ENCODE data around the gene FNDC5. TPM values are rescaled to one million over a fixed set of nuclear protein-coding genes. Genes with fewer than 3 reads are reported as not detected.

Gene FNDC5
- total RNA-seq, 2 experiments from 2014 or later, result not detected

DNA sequence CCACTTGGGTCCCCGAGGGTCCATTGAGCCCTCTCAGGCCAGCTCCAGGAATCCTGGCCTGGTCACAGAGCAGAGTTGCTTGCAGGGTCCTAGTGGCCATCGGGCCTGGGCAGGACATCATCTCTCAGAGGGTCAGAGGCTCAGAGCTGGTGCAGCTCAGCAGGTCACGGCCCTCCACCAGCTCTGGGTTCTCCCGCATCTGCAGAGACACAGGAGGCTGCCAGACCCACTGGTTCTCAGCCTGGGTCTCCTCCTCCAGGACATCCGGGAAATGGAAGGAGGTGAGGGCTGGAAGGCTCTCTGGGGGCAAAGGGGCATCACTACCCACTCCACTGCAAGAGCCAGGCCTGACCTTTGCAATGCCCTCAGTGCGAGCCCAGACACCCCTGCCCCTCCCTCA, 24.0 kb upstream of the FNDC5 start:
- peaks cover 40% of the 10 kb centered on the region for H3K27me3 Mint-ChIP-seq (ENCODE audit: low read depth)
- peaks cover 7% of the 10 kb centered on the region for H3K4me1 Mint-ChIP-seq (ENCODE audit: low read depth)
- intact Hi-C loops (cut with micrococcal nuclease), result no loop called here
- H3K36me3 Mint-ChIP-seq (ENCODE audit: low read depth), result no peaks in the 10 kb centered on the region
- no peak overlapping the region for H3K4me3 Mint-ChIP-seq
- H3K9me3 Mint-ChIP-seq, result no peaks in the 10 kb centered on the region
- CTCF ChIA-PET, result interaction anchor here (1.0 to 1.6 kb wide), 2 partner anchors 8 to 493 kb away, joined by 3 read pairs; partner anchors contain the start of gene HPCA
- H3K27ac Mint-ChIP-seq, result no peak overlapping the region
- DNase-seq, result no peak

- peak overlapping the region; percentile 43 for H3K4me3 Mint-ChIP-seq
Measured at GRCh38 chr1:32894019-32894600, 23.4 kb upstream of the FNDC5 start.

DNA sequence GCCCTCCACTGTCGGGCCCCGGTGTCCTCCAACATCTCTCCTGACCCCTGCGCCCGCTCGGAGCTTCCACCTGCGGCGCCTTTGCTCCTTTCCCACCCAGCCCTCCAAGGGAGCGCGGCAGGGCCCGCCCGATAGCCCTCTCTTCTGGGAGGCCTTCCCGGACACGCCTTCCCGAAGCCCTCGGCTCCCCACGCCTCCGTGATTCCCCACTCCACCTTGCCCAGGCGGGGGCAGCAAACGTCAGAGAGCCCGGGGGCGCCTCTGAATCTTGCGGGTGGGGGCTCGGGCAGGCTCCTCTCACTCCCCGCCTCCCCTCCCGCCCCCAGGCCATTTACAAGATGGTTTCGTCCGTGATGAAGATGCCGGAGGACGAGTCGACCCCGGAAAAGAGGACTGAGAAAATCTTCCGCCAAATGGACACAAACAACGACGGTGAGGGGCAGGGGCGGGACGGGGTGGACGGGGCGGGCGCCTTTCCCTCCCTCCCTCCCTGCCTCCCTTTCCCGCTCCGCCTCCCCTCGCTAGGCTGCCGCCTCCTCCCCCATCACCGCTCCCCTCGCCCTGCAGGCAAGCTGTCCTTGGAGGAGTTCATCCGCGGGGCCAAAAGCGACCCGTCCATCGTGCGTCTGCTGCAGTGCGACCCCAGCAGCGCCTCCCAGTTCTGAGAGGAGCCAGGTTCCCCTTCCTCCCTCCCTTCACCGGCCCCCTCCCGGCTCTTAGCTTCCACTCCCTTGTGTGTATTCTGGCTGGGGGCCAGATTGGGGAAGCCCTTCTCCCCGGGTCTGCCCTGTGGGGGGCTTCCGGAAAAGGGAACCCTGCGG, 22.7 kb upstream of the FNDC5 start:
- Mint-ChIP-seq H3K4me3 (peak overlapping the region; percentile 48), H3K9me3 (no peaks in the 10 kb centered on the region), H3K27me3 (ENCODE audit: low read depth) (peaks cover 45% of the 10 kb centered on the region), H3K36me3 (ENCODE audit: low read depth) (no peaks in the 10 kb centered on the region), H3K27ac (no peak overlapping the region), H3K4me1 (ENCODE audit: low read depth) (peaks cover 7% of the 10 kb centered on the region)
- intact Hi-C loops (cut with micrococcal nuclease), result no loop called here
- CTCF ChIA-PET, result interaction anchor here (0.9 to 1.9 kb wide), 8 partner anchors 9 to 491 kb away, joined by 3 to 10 read pairs (median 3); no protein-coding TSS in a partner anchor
- DNase-seq, result peak; percentile 23

More at GRCh38 chr1:32894019-32894600, 23.4 kb upstream of the FNDC5 start:
- Mint-ChIP-seq H3K4me1 (ENCODE audit: low read depth) (peaks cover 7% of the 10 kb centered on the region), H3K27ac (no peak overlapping the region), H3K36me3 (ENCODE audit: low read depth) (no peaks in the 10 kb centered on the region), H3K27me3 (ENCODE audit: low read depth) (peaks cover 44% of the 10 kb centered on the region), H3K9me3 (no peaks in the 10 kb centered on the region)
- intact Hi-C loops (cut with micrococcal nuclease), result no loop called here
- CTCF ChIA-PET, result interaction anchor here (1.6 kb wide), 1 partner anchor 492 kb away, joined by 3 read pairs; no protein-coding TSS in a partner anchor
- DNase-seq, result no peak

GRCh38 chr1:32892368-32893197, 21.9 kb upstream of the FNDC5 start:
- CTCF ChIA-PET, result interaction anchor here (0.5 to 1.9 kb wide), 12 partner anchors 9 to 579 kb away, joined by 3 to 10 read pairs (median 4); no protein-coding TSS in a partner anchor
- H3K4me3 Mint-ChIP-seq, result peak overlapping the region; percentile 14
- H3K27me3 Mint-ChIP-seq (ENCODE audit: low read depth), result peaks cover 48% of the 10 kb centered on the region

DNA sequence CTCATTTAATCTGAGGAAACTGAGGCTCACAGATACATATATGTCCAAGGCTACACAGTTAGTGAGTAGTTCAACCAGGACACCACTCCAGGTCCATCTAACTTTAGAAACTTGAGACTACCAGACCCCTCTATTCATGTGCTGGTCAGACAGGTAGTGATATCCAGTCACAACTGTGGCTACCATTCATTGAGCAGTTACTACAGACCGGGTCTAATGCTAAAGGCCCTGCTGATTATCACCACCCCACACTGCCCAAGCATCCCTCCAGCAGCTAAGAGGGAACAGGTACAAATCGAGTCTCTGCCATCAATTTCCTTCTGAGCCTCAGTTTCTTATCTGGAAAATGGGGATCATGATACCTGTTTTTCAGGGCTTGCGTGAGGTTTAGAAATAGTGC, 20.9 kb upstream of the FNDC5 start:
- Mint-ChIP-seq H3K9me3 (no peaks in the 10 kb centered on the region), H3K4me3 (no peak overlapping the region), H3K27ac (no peak overlapping the region), H3K36me3 (ENCODE audit: low read depth) (no peaks in the 10 kb centered on the region), H3K4me1 (ENCODE audit: low read depth) (peaks cover 7% of the 10 kb centered on the region), H3K27me3 (ENCODE audit: low read depth) (peaks cover 57% of the 10 kb centered on the region)
- DNase-seq, result no peak
- CTCF ChIA-PET, result interaction anchor here (1.0 to 1.9 kb wide), 9 partner anchors 11 to 579 kb away, joined by 3 to 10 read pairs (median 4); no protein-coding TSS in a partner anchor
- intact Hi-C loops (cut with micrococcal nuclease), result no loop called here

More at GRCh38 chr1:32892368-32893197, 21.9 kb upstream of the FNDC5 start:
- H3K36me3 Mint-ChIP-seq (ENCODE audit: low read depth), result no peaks in the 10 kb centered on the region
- intact Hi-C loops (cut with micrococcal nuclease), result no loop called here
- peak; percentile 47 for DNase-seq
- no peaks in the 10 kb centered on the region for H3K9me3 Mint-ChIP-seq
- peaks cover 7% of the 10 kb centered on the region for H3K4me1 Mint-ChIP-seq (ENCODE audit: low read depth)
- no peak overlapping the region for H3K27ac Mint-ChIP-seq

DNA sequence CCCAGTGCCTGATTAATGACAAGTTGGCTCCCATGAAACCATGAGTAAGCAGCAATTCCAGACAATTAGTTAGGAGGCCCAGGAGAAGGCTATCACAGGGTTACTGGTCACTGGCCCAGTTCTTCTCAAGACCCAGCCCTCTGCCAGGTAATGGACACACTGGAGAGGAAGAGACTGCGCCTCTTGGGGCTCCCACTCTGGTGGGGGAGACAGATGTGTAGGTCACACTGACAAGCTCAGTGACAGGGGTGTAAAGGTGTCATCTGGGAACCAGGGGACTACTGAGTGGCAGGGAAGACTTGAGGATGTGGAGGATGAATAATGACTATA, 20.5 kb upstream of the FNDC5 start:
- DNase-seq, result no peak
- CTCF ChIA-PET, result interaction anchor here (1.0 to 1.8 kb wide), 4 partner anchors 11 to 29 kb away, joined by 3 to 5 read pairs (median 4); no protein-coding TSS in a partner anchor
- intact Hi-C loops (cut with micrococcal nuclease), result no loop called here
- Mint-ChIP-seq H3K36me3 (ENCODE audit: low read depth) (no peaks in the 10 kb centered on the region), H3K4me3 (no peak overlapping the region), H3K27ac (no peak overlapping the region), H3K4me1 (ENCODE audit: low read depth) (peaks cover 7% of the 10 kb centered on the region), H3K27me3 (ENCODE audit: low read depth) (peaks cover 55% of the 10 kb centered on the region), H3K9me3 (no peaks in the 10 kb centered on the region)

- Mint-ChIP-seq H3K27ac (no peak overlapping the region), H3K27me3 (ENCODE audit: low read depth) (peaks cover 54% of the 10 kb centered on the region), H3K4me3 (no peak overlapping the region), H3K36me3 (ENCODE audit: low read depth) (no peaks in the 10 kb centered on the region), H3K9me3 (no peaks in the 10 kb centered on the region), H3K4me1 (ENCODE audit: low read depth) (peaks cover 7% of the 10 kb centered on the region)
- CTCF ChIA-PET, result interaction anchor here (1.0 kb wide), 2 partner anchors 10 to 19 kb away, joined by 3 to 5 read pairs; no protein-coding TSS in a partner anchor
- intact Hi-C loops (cut with micrococcal nuclease), result no loop called here
- DNase-seq, result no peak
Measured at GRCh38 chr1:32890516-32891240, 20.0 kb upstream of the FNDC5 start.

GRCh38 chr1:32889731-32890278, 19.1 kb upstream of the FNDC5 start:
- Mint-ChIP-seq H3K9me3 (no peaks in the 10 kb centered on the region), H3K27me3 (ENCODE audit: low read depth) (peaks cover 62% of the 10 kb centered on the region), H3K36me3 (ENCODE audit: low read depth) (no peaks in the 10 kb centered on the region), H3K27ac (no peak overlapping the region), H3K4me3 (no peak overlapping the region), H3K4me1 (ENCODE audit: low read depth) (peaks cover 10% of the 10 kb centered on the region)
- DNase-seq, result no peak
- CTCF ChIA-PET, result interaction anchor here (0.6 kb wide), 1 partner anchor 224 kb away, joined by 8 read pairs; no protein-coding TSS in a partner anchor
- intact Hi-C loops (cut with micrococcal nuclease), result no loop called here

GRCh38 chr1:32888677-32889420, 18.1 kb upstream of the FNDC5 start:
- Mint-ChIP-seq H3K9me3 (no peaks in the 10 kb centered on the region), H3K36me3 (ENCODE audit: low read depth) (no peaks in the 10 kb centered on the region), H3K27ac (no peak overlapping the region), H3K4me1 (ENCODE audit: low read depth) (peaks cover 9% of the 10 kb centered on the region), H3K4me3 (no peak overlapping the region), H3K27me3 (ENCODE audit: low read depth) (peaks cover 66% of the 10 kb centered on the region)
- CTCF ChIA-PET, result interaction anchor here (0.6 kb wide), 1 partner anchor 225 kb away, joined by 8 read pairs; no protein-coding TSS in a partner anchor
- intact Hi-C loops (cut with micrococcal nuclease), result no loop called here
- no peak for DNase-seq

DNA sequence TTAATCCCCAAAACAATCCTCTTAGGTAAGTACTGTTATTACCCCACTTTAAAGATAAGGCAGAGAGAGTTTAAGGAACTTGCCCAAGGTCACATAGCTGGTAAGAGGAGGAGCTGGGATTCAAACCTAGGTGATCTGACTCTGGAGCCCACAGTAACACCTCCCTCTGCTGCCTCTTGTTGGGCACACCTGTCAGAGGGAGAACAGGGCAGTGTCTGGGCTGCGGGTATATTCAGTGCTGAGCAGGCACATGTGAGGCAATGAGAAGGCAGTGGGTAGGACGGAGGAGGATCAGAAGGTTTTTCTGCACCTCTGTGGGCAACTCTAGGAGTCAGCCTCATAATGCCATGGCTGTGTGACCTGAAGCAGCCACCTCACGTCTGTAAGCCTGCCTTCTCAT, 17.4 kb upstream of the FNDC5 start:
- CTCF ChIA-PET, result no interaction called here
- Mint-ChIP-seq H3K27ac (no peak overlapping the region), H3K36me3 (ENCODE audit: low read depth) (no peaks in the 10 kb centered on the region), H3K4me1 (ENCODE audit: low read depth) (peaks cover 8% of the 10 kb centered on the region), H3K9me3 (no peaks in the 10 kb centered on the region), H3K27me3 (ENCODE audit: low read depth) (peaks cover 66% of the 10 kb centered on the region), H3K4me3 (no peak overlapping the region)
- intact Hi-C loops (cut with micrococcal nuclease), result no loop called here
- no peak for DNase-seq

GRCh38 chr1:32887623-32888022, 16.9 kb upstream of the FNDC5 start:
- Mint-ChIP-seq H3K4me3 (no peak overlapping the region), H3K27me3 (ENCODE audit: low read depth) (peaks cover 64% of the 10 kb centered on the region), H3K27ac (peak overlapping the region; percentile 6), H3K9me3 (no peaks in the 10 kb centered on the region), H3K36me3 (ENCODE audit: low read depth) (no peaks in the 10 kb centered on the region), H3K4me1 (ENCODE audit: low read depth) (peaks cover 7% of the 10 kb centered on the region)
- CTCF ChIA-PET, result no interaction called here
- no peak for DNase-seq
- intact Hi-C loops (cut with micrococcal nuclease), result no loop called here
